Measurements from ENCODE around the gene LAMC3. TPM values are rescaled to one million over a fixed set of nuclear protein-coding genes. Genes with fewer than 3 reads are reported as not detected.
"Not testable (repeated sequence)": the region's sequence is repeated elsewhere in the genome, so short reads cannot be mapped to it uniquely, and the experiment has no call there.

The LAMC3 gene
- total RNA-seq, 2 donors from 2014 or later = 0.55 to 156 TPM

- Histone ChIP-seq H3K4me3 (no peak overlapping the region), H3K4me1 (replicated peaks) (no peaks in the 10 kb centered on the region), H3K27ac (no peak overlapping the region), H3K27me3 (replicated peaks; ENCODE audit: insufficient read depth) (no peaks in the 10 kb centered on the region), H3K9me3 (no peaks in the 10 kb centered on the region), H3K36me3 (no peaks in the 10 kb centered on the region)
- DNase-seq (ENCODE audit: low spot score) = no peak
- 70% methylated on average over 2 of the region's 2 CpGs for WGBS
- no peak for TF ChIP-seq CTCF (IDR thresholded peaks at IDR 0.05)
- no peak for TF ChIP-seq POLR2A (IDR thresholded peaks at IDR 0.05)
- TF ChIP-seq POLR2AphosphoS5 (IDR thresholded peaks at IDR 0.05) = no peak
- intact Hi-C loops (cut with DNase I) = loop anchor here (5.0 kb wide), 1 partner anchor 295 kb away; no protein-coding TSS in a partner anchor
Measured at GRCh38 chr9:130997395-130997684, 11.6 kb upstream of the LAMC3 start.

- TF ChIP-seq CTCF (IDR thresholded peaks at IDR 0.05) = peak; percentile 45 to 70 (median 49)
- no peak for TF ChIP-seq POLR2AphosphoS5 (IDR thresholded peaks at IDR 0.05)
- TF ChIP-seq POLR2A (IDR thresholded peaks at IDR 0.05) = no peak
- intact Hi-C loops (cut with DNase I) = loop anchor here (5.0 kb wide), 1 partner anchor 296 kb away; no protein-coding TSS in a partner anchor
- no peak for DNase-seq (ENCODE audit: low spot score)
- Histone ChIP-seq H3K9me3 (no peaks in the 10 kb centered on the region), H3K36me3 (no peaks in the 10 kb centered on the region), H3K4me3 (no peak overlapping the region), H3K27ac (no peak overlapping the region), H3K4me1 (replicated peaks) (no peaks in the 10 kb centered on the region), H3K27me3 (replicated peaks; ENCODE audit: insufficient read depth) (no peaks in the 10 kb centered on the region)
- 38% methylated on average over 28 of the region's 28 CpGs for WGBS
Measured at GRCh38 chr9:130997925-130998596, 10.9 kb upstream of the LAMC3 start.

- H3K9me3 ChIP-seq = no peaks in the 10 kb centered on the region
- WGBS = 58% methylated on average over 22 of the region's 22 CpGs
- intact Hi-C loops (cut with DNase I) = loop anchor here (5.0 kb wide), 1 partner anchor 296 kb away; no protein-coding TSS in a partner anchor
- H3K36me3 ChIP-seq = no peaks in the 10 kb centered on the region
- no peak for DNase-seq (ENCODE audit: low spot score)
- no peaks in the 10 kb centered on the region for H3K4me1 ChIP-seq (replicated peaks)
- H3K4me3 ChIP-seq = no peak overlapping the region
- no peaks in the 10 kb centered on the region for H3K27me3 ChIP-seq (replicated peaks; ENCODE audit: insufficient read depth)
- TF ChIP-seq CTCF (IDR thresholded peaks at IDR 0.05) (no peak), POLR2AphosphoS5 (IDR thresholded peaks at IDR 0.05) (no peak), POLR2A (IDR thresholded peaks at IDR 0.05) (no peak)
- H3K27ac ChIP-seq = no peak overlapping the region
Measured at GRCh38 chr9:130998597-130999244, 10.3 kb upstream of the LAMC3 start.

- no peaks in the 10 kb centered on the region for H3K27me3 ChIP-seq (replicated peaks; ENCODE audit: insufficient read depth)
- intact Hi-C loops (cut with DNase I) = loop anchor here (5.0 kb wide), 1 partner anchor 297 kb away; no protein-coding TSS in a partner anchor
- DNase-seq (ENCODE audit: low spot score) = no peak
- H3K4me1 ChIP-seq (replicated peaks) = no peaks in the 10 kb centered on the region
- H3K9me3 ChIP-seq = no peaks in the 10 kb centered on the region
- no peak overlapping the region for H3K4me3 ChIP-seq
- no peaks in the 10 kb centered on the region for H3K36me3 ChIP-seq
- WGBS = 54% methylated on average over 3 of the region's 3 CpGs
- TF ChIP-seq CTCF (IDR thresholded peaks at IDR 0.05) (no peak), POLR2A (IDR thresholded peaks at IDR 0.05) (no peak), POLR2AphosphoS5 (IDR thresholded peaks at IDR 0.05) (no peak)
- no peak overlapping the region for H3K27ac ChIP-seq
Measured at GRCh38 chr9:130999245-130999623, 9.7 kb upstream of the LAMC3 start.

- H3K9me3 ChIP-seq; H3K27me3 ChIP-seq (replicated peaks; ENCODE audit: insufficient read depth); DNase-seq (ENCODE audit: low spot score); H3K4me1 ChIP-seq (replicated peaks); H3K4me3 ChIP-seq; intact Hi-C loops (cut with DNase I); H3K36me3 ChIP-seq; H3K27ac ChIP-seq: not testable (repeated sequence)
- WGBS = 93% methylated on average over 9 of the region's 9 CpGs
Measured at GRCh38 chr9:131000526-131000925, 8.4 kb upstream of the LAMC3 start.

Measured in prostate gland (tissue), 2 donors.